AG04449 (cell line): ENCODE measurements around the gene SDSL.
A peak's percentile ranks its signal among the peaks of the same experiment; 100 is the strongest.

Experiments
- CTCF ChIA-PET: fragments of 350-600 bp; formaldehyde crosslinking; extraction: SDS; loops from one replicate; lab custom pipeline; 2021; ENCODE audit warnings: antibody characterized with exemption; lab: Yijun Ruan, JAX
- POLR2A ChIA-PET: fragments of 400-600, 350-600 bp; formaldehyde crosslinking; extraction: SDS; loops from one replicate; lab custom pipeline; 2020; ENCODE audit warnings: antibody characterized with exemption, inconsistent platforms; lab: Yijun Ruan, JAX
- DNase-seq: peaks from one replicate; pipeline ENCODE4 v3.0.0-alpha.2; 2010; ENCODE audit warnings: low read depth, low spot score
- H3K4me3 ChIP-seq: 2 replicates; pipeline ENCODE4 v1.5.1; 2011; ENCODE audit warnings: low read depth, mild to moderate bottlenecking, control low read depth, low read length
- CTCF ChIP-seq: IDR thresholded peaks from one replicate; pipeline ENCODE4 v1.5.1; 2011; ENCODE audit warnings: mild to moderate bottlenecking, moderate library complexity, low read length, control low read depth, inconsistent platforms; ENCODE audit not compliant: insufficient read depth; ENCODE audit errors: missing control alignments

SDSL gene

GRCh38 chr12:113438523-113439300 lies 16.5 kb downstream of the SDSL start:
- no peak overlapping the region for H3K4me3 ChIP-seq
- CTCF ChIA-PET = no interaction called here
- TF ChIP-seq CTCF = no peak
- POLR2A ChIA-PET = no interaction called here
- DNase-seq = no peak

GRCh38 chr12:113439301-113439597 lies 17.1 kb downstream of the SDSL start:
- no peak overlapping the region for H3K4me3 ChIP-seq
- no peak for TF ChIP-seq CTCF
- ChIA-PET CTCF (interaction anchor here (0.9 to 2.7 kb wide), 3 partner anchors 10 to 14 kb away, joined by 3 to 16 read pairs (median 5); no protein-coding TSS in a partner anchor), POLR2A (no interaction called here)
- no peak for DNase-seq

GRCh38 chr12:113439606-113440030 lies 17.4 kb downstream of the SDSL start:
- ChIA-PET CTCF (interaction anchor here (0.9 to 2.7 kb wide), 4 partner anchors 10 to 126 kb away, joined by 3 to 16 read pairs (median 4); no protein-coding TSS in a partner anchor), POLR2A (no interaction called here)
- TF ChIP-seq CTCF = peak; percentile 76
- no peak for DNase-seq
- H3K4me3 ChIP-seq = no peak overlapping the region

GRCh38 chr12:113440336-113440735 lies 18.2 kb downstream of the SDSL start:
- no peak overlapping the region for H3K4me3 ChIP-seq
- ChIA-PET CTCF (interaction anchor here (0.5 to 2.7 kb wide), 8 partner anchors 11 to 473 kb away, joined by 3 to 16 read pairs (median 4); no protein-coding TSS in a partner anchor), POLR2A (no interaction called here)
- TF ChIP-seq CTCF = no peak
- no peak for DNase-seq

GRCh38 chr12:113440947-113441782 lies 19.0 kb downstream of the SDSL start:
- CTCF ChIA-PET = interaction anchor here (0.5 to 2.7 kb wide), 10 partner anchors 9 to 472 kb away, joined by 3 to 16 read pairs (median 4); no protein-coding TSS in a partner anchor
- POLR2A ChIA-PET = no interaction called here
- TF ChIP-seq CTCF = no peak

More at GRCh38 chr12:113440947-113441782, 19.0 kb downstream of the SDSL start:
- H3K4me3 ChIP-seq = no peak overlapping the region
- DNase-seq = no peak
